Adrenal gland (tissue), 5 donors: ENCODE measurements around the gene ZDHHC14.

ENCODE experiments used
- POLR2A ChIP-seq, 2 donors: fragments of 450-650 bp; IDR thresholded peaks; one replicate each; pipeline ENCODE4 v1.6.1; 2017; ENCODE audit warnings: antibody characterized with exemption in 2 of 2, mild to moderate bottlenecking in 2 of 2, moderate library complexity in 1 of 2
- TF ChIP-seq, protein P1 (sequence below), 6 experiments: fragments of 450-650 bp in 4 of 6; fragments of 200-600 bp in 2 of 6; sonication (generic) in 1 of 6; IDR thresholded peaks; 1 replicate in 5 of 6; 2 replicates in 1 of 6; pipeline versions ENCODE4 v1.5.1 to v1.8.0; 2016 to 2021; ENCODE audit warnings: antibody characterized with exemption in 6 of 6, mild to moderate bottlenecking in 2 of 6, moderate library complexity in 1 of 6
- donor health status: DM: no; HTN: no; CAD: no.

DNA sequence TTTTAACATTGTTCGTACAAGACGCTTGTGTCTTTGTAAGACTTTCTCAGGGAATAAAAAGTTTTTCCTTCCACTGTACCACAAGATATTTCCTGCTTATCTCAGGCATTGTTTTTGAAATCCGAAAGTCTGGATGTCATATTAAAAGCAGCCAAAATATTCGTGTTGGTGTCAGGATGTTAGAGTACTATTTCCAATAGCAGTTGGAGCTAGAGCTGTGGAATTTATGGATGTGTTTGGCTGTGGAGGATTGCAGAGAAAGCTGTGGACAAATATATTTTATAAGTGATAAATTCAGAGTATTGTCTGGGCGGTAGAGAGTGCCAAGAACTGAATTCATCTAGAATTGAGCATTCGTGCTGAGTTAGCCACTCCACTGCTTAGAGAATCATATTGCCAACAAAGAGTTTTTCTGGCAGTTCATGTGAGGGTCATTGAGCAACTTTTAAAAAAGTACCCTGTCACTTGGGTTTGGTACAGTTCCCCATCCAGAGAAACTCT is 57.7 kb downstream of the ZDHHC14 start:
- TF ChIP-seq, protein P1, sequence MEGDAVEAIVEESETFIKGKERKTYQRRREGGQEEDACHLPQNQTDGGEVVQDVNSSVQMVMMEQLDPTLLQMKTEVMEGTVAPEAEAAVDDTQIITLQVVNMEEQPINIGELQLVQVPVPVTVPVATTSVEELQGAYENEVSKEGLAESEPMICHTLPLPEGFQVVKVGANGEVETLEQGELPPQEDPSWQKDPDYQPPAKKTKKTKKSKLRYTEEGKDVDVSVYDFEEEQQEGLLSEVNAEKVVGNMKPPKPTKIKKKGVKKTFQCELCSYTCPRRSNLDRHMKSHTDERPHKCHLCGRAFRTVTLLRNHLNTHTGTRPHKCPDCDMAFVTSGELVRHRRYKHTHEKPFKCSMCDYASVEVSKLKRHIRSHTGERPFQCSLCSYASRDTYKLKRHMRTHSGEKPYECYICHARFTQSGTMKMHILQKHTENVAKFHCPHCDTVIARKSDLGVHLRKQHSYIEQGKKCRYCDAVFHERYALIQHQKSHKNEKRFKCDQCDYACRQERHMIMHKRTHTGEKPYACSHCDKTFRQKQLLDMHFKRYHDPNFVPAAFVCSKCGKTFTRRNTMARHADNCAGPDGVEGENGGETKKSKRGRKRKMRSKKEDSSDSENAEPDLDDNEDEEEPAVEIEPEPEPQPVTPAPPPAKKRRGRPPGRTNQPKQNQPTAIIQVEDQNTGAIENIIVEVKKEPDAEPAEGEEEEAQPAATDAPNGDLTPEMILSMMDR (IDR thresholded peaks at IDR 0.05), result no peak
- no peak for TF ChIP-seq POLR2A (IDR thresholded peaks at IDR 0.05)
